ENCODE data around the gene RAPGEF2.
"Not testable (repeated sequence)": the region's sequence is repeated elsewhere in the genome, so short reads cannot be mapped to it uniquely, and the experiment has no call there.

RAPGEF2 gene

DNA sequence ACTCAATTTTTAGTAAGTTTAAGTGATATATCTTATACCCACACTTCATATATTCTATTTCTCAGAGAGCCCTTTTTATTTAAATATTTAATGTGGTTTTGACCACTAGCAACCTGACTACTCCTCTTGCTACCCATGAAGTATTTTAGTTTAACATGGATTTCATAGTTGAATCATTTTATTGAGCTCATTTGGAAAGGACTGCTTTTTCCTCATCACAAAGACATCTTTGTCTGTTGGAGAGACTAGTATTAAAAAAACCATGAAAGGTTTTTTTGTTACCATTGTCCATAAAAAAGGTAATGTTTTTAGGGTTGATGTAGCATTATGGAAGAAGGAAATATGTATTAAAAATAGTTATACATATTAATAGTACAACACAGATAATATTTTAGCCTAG, 139.5 kb downstream of the RAPGEF2 start:
- TF ChIP-seq ZNF565 (CRISPR knock-in tag; conservative IDR thresholded peaks at IDR 0.05; ENCODE audit: low read depth) (no peak), OSR1 (CRISPR knock-in tag; IDR thresholded peaks at IDR 0.05) (no peak), BACH2 (CRISPR knock-in tag; IDR thresholded peaks at IDR 0.05; ENCODE audit: borderline replicate concordance) (no peak), ZFP3 (CRISPR knock-in tag; IDR thresholded peaks at IDR 0.05) (no peak), ZFP30 (CRISPR knock-in tag; IDR thresholded peaks at IDR 0.05) (no peak), TOX (CRISPR knock-in tag; IDR thresholded peaks at IDR 0.05; ENCODE audit: borderline replicate concordance) (no peak)

DNA sequence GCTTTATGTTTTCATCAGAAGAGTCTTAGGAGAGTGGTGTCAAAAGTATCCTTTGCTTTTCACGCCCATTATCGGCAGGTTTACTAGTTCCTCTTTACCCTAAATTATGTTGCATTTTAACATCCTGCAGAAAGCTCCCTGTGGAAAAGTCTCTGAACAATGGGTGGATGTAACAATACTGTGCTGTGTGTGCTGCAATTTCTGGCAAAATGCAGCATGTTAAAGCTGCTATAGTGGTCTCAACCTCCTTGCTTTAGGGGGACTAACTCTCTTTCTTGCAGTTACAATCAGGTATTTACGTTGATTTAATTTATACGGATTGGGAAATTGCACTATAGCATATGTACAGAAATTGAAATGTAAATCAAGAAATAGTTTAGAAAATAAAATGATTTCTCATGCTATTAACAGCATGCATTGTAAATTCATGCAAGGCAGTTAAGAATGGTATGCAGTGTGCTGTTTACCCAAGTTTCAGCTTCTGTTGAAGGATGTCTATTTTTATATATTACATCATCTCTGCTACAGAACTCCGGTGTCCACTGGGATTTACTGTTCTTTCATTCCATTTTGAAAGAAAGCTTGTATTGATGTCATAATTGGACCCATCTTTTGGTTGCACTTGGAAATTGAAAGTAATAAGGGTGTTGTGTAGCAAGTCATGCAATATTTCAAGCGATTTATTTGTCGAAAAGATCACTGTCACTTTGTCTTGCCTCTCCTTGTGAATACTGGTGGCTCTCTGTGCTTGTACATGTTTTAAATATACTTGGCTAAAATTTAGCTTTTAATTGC, 145.7 kb downstream of the RAPGEF2 start:
- peak; percentile 89 for ATAC-seq
- peak; percentile 52 for TF ChIP-seq ISL1 (CRISPR knock-in tag; IDR thresholded peaks at IDR 0.05)
- TF ChIP-seq ZC3H10 (CRISPR knock-in tag; IDR thresholded peaks at IDR 0.05): no peak

More for the DNA sequence above, 139.5 kb downstream of the RAPGEF2 start:
- no peak for ATAC-seq

- ATAC-seq: no peak
- TF ChIP-seq PPARA (CRISPR knock-in tag; IDR thresholded peaks at IDR 0.05; ENCODE audit: borderline replicate concordance) (no peak), ZC3H10 (CRISPR knock-in tag; IDR thresholded peaks at IDR 0.05) (no peak)
Observed at GRCh38 chr4:159250751-159251325, 148.0 kb downstream of the RAPGEF2 start.

DNA sequence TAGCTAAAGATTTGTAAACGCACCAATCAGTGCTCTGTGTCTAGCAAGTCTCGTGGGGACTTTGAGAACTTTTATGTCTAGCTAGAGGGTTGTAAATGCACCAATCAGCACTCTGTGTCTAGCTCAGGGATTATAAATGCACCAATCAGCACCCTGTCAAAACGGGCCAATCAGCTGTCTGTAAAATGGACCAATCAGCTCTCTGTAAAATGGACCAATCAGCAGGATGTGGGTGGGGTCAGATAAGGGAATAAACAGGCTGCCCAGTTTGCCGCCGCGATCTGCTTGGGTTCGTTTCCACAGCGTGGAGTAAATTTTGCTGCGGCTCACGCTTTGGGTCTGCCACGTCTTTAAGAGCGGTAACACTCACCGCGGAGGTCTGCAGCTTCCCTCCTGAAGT, 148.7 kb downstream of the RAPGEF2 start:
- ATAC-seq: not testable (repeated sequence)

DNA sequence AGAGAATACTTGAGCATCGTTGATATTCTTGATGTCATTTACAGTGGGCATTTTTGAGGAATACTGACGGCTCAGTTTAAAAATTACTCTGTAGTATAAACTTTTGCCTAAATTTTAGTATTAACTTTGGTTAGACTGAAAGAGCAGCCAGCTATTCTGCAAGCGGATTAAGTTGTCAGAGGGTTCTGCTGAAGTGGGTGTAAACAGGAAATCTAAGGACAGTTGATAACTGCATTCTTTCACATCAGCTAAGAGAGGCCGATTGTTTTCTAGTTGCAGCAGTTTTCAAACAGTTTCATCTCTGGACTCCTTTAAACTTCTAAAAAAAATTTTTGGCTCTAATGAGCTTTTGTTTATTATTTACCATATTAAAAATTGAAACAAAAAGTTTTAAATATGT, 149.6 kb downstream of the RAPGEF2 start:
- TF ChIP-seq BACH2 (CRISPR knock-in tag; IDR thresholded peaks at IDR 0.05; ENCODE audit: borderline replicate concordance): no peak
- no peak for ATAC-seq

DNA sequence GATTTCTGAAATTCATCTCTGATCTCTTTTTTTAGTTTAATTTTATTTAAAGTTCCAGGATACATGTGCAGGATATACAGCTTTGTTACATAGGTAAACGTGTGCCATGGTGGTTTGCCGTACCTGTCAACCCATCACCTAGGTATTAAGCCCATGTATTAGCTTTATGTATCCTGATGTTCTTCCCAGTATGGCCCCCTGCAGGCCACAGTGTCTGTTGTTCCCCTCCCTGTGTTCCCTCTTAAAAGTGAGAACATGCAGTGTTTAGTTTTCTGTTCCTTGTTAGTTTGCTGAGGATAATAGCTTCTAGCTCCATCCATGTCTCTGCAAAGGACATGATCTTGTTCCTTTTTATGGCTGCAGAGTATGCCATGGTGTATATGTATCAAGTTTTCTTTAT, 153.2 kb downstream of the RAPGEF2 start:
- TF ChIP-seq ZFP30 (CRISPR knock-in tag; IDR thresholded peaks at IDR 0.05) (no peak), SNAI2 (CRISPR knock-in tag; IDR thresholded peaks at IDR 0.05) (no peak), ZNF565 (CRISPR knock-in tag; conservative IDR thresholded peaks at IDR 0.05; ENCODE audit: low read depth) (no peak), CSDC2 (CRISPR knock-in tag; IDR thresholded peaks at IDR 0.05) (no peak), ZNF70 (CRISPR knock-in tag; IDR thresholded peaks at IDR 0.05) (no peak), CREB5 (CRISPR knock-in tag; IDR thresholded peaks at IDR 0.05; ENCODE audit: low read depth) (no peak), GLIS3 (CRISPR knock-in tag; IDR thresholded peaks at IDR 0.05) (no peak), OSR1 (CRISPR knock-in tag; IDR thresholded peaks at IDR 0.05) (no peak), ARNTL (CRISPR knock-in tag; IDR thresholded peaks at IDR 0.05; ENCODE audit: borderline replicate concordance, low read depth) (no peak), BACH2 (CRISPR knock-in tag; IDR thresholded peaks at IDR 0.05; ENCODE audit: borderline replicate concordance) (no peak), ESRRG (CRISPR knock-in tag; IDR thresholded peaks at IDR 0.05) (no peak), ZFP3 (CRISPR knock-in tag; IDR thresholded peaks at IDR 0.05) (no peak)
- TF ChIP-seq, protein P1, sequence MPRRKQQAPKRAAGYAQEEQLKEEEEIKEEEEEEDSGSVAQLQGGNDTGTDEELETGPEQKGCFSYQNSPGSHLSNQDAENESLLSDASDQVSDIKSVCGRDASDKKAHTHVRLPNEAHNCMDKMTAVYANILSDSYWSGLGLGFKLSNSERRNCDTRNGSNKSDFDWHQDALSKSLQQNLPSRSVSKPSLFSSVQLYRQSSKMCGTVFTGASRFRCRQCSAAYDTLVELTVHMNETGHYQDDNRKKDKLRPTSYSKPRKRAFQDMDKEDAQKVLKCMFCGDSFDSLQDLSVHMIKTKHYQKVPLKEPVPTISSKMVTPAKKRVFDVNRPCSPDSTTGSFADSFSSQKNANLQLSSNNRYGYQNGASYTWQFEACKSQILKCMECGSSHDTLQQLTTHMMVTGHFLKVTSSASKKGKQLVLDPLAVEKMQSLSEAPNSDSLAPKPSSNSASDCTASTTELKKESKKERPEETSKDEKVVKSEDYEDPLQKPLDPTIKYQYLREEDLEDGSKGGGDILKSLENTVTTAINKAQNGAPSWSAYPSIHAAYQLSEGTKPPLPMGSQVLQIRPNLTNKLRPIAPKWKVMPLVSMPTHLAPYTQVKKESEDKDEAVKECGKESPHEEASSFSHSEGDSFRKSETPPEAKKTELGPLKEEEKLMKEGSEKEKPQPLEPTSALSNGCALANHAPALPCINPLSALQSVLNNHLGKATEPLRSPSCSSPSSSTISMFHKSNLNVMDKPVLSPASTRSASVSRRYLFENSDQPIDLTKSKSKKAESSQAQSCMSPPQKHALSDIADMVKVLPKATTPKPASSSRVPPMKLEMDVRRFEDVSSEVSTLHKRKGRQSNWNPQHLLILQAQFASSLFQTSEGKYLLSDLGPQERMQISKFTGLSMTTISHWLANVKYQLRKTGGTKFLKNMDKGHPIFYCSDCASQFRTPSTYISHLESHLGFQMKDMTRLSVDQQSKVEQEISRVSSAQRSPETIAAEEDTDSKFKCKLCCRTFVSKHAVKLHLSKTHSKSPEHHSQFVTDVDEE (CRISPR knock-in tag; IDR thresholded peaks at IDR 0.05): no peak
- ATAC-seq: no peak

DNA sequence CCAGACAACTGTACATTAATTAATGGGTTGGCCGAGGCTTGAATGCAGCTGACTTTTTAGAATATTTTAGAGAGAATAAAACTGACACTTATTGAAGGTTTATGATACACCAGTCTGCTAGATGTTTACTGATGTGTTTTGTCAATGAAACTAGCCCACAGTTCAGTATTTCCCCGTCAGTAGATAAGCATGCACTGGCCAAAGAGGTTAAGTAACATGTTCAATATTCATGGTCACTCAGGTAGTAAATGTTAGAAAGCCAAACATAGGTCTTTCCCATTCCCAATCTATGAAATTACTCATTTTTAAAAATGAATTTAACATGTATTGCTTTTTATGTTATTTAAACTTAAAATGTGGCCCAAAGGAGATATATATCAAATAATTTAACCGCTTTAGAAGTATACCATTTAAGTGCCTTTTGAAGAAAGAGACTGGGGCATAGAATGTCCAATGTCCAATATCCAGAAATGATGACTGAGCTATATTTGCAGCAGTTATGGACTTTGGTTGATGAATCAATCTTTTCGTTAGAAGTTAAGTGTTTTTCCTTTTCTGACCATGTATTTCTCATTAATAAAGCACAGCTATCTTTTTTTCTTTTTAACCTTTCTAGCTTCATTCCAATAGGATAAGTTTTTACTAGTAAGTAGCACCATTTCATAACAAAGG, 156.1 kb downstream of the RAPGEF2 start:
- TF ChIP-seq ZFP30 (CRISPR knock-in tag; IDR thresholded peaks at IDR 0.05) (no peak), TCF4 (CRISPR knock-in tag; IDR thresholded peaks at IDR 0.05; ENCODE audit: borderline replicate concordance) (no peak), OSR1 (CRISPR knock-in tag; IDR thresholded peaks at IDR 0.05) (no peak), CSDC2 (CRISPR knock-in tag; IDR thresholded peaks at IDR 0.05) (no peak), ZFP3 (CRISPR knock-in tag; IDR thresholded peaks at IDR 0.05) (no peak), ARNTL (CRISPR knock-in tag; IDR thresholded peaks at IDR 0.05; ENCODE audit: borderline replicate concordance, low read depth) (no peak), CSRNP3 (CRISPR knock-in tag; IDR thresholded peaks at IDR 0.05) (no peak), SNAI2 (CRISPR knock-in tag; IDR thresholded peaks at IDR 0.05) (no peak), ISL1 (CRISPR knock-in tag; IDR thresholded peaks at IDR 0.05) (no peak), ZNF565 (CRISPR knock-in tag; conservative IDR thresholded peaks at IDR 0.05; ENCODE audit: low read depth) (no peak), ZC3H10 (CRISPR knock-in tag; IDR thresholded peaks at IDR 0.05) (no peak), GLIS3 (CRISPR knock-in tag; IDR thresholded peaks at IDR 0.05) (no peak)
- TF ChIP-seq, protein P2, sequence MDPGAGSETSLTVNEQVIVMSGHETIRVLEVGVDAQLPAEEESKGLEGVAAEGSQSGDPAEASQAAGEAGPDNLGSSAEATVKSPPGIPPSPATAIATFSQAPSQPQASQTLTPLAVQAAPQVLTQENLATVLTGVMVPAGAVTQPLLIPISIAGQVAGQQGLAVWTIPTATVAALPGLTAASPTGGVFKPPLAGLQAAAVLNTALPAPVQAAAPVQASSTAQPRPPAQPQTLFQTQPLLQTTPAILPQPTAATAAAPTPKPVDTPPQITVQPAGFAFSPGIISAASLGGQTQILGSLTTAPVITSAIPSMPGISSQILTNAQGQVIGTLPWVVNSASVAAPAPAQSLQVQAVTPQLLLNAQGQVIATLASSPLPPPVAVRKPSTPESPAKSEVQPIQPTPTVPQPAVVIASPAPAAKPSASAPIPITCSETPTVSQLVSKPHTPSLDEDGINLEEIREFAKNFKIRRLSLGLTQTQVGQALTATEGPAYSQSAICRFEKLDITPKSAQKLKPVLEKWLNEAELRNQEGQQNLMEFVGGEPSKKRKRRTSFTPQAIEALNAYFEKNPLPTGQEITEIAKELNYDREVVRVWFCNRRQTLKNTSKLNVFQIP (CRISPR knock-in tag; IDR thresholded peaks at IDR 0.05; ENCODE audit: borderline replicate concordance, low read depth): no peak
- no peak for ATAC-seq
